Left ventricle myocardium inferior (tissue), 1 donor: ENCODE measurements around the gene UBAC1. TPM values are rescaled to one million over a fixed set of nuclear protein-coding genes. Genes with fewer than 3 reads are reported as not detected.

Experiments used
- DNase-seq: peaks from one replicate; pipeline ENCODE4 v3.0.0-alpha.2; 2020
- H3K27ac ChIP-seq: fragments of 200-600 bp; replicated peaks from 2 replicates; pipeline ENCODE4 v1.8.0; 2021
- H3K27me3 ChIP-seq: fragments of 200-600 bp; 2 replicates; pipeline ENCODE4 v1.8.0; 2021; ENCODE audit warnings: low read depth
- H3K36me3 ChIP-seq: fragments of 200-600 bp; 2 replicates; pipeline ENCODE4 v1.8.0; 2021
- H3K4me1 ChIP-seq: fragments of 200-600 bp; 2 replicates; pipeline ENCODE4 v1.8.0; 2021
- H3K4me3 ChIP-seq: fragments of 200-600 bp; 2 replicates; pipeline ENCODE4 v1.8.0; 2021; ENCODE audit warnings: mild to moderate bottlenecking, moderate library complexity
- H3K9me3 ChIP-seq: fragments of 200-600 bp; replicated peaks from 2 replicates; pipeline ENCODE4 v1.8.0; 2021
- CTCF ChIP-seq: fragments of 200-600 bp; IDR thresholded peaks from 2 replicates; pipeline ENCODE4 v1.8.0; 2021; ENCODE audit warnings: antibody characterized with exemption, mild to moderate bottlenecking, borderline replicate concordance
- intact Hi-C: fragments of 100-400 bp; cut with micrococcal nuclease; formaldehyde crosslinking; loops from one replicate; pipeline ENCODE4 v1.11.0; 2022
- total RNA-seq: library from RNA; stranded (reverse); fragmentation: NEBNext Ultra II Directional; extraction: Animal tissue kit (Norgen Biotek cat#: 25700); gene quantifications from one replicate; pipeline ENCODE4 v1.2.1, GENCODE V29; 2021
- donor health status: DM: no; HTN: yes; CAD: no; lungs with severe emphysema.

UBAC1 gene
- total RNA-seq, 1 donor from 2014 or later = 108 TPM

- intact Hi-C loops = no loop called here
- no peaks in the 10 kb centered on the region for H3K9me3 ChIP-seq
- no peak overlapping the region for H3K27ac ChIP-seq
- no peak for TF ChIP-seq CTCF
- H3K4me1 ChIP-seq = peaks cover 90% of the 10 kb centered on the region
- no peak overlapping the region for H3K4me3 ChIP-seq
- DNase-seq = no peak
- no peaks in the 10 kb centered on the region for H3K36me3 ChIP-seq
- no peaks in the 10 kb centered on the region for H3K27me3 ChIP-seq
Measured at GRCh38 chr9:135889564-135890189, 71.5 kb downstream of the UBAC1 start.

- Histone ChIP-seq H3K4me1 (peaks cover 96% of the 10 kb centered on the region), H3K27me3 (no peaks in the 10 kb centered on the region), H3K27ac (no peak overlapping the region), H3K9me3 (no peaks in the 10 kb centered on the region), H3K36me3 (no peaks in the 10 kb centered on the region), H3K4me3 (no peak overlapping the region)
- no peak for DNase-seq
- no peak for TF ChIP-seq CTCF
- intact Hi-C loops = no loop called here
Measured at GRCh38 chr9:135888766-135889394, 72.3 kb downstream of the UBAC1 start.

- intact Hi-C loops = no loop called here
Measured at GRCh38 chr9:135888126-135888765, 72.9 kb downstream of the UBAC1 start.

GRCh38 chr9:135887585-135888050 is 73.6 kb downstream of the UBAC1 start:
- peaks cover 84% of the 10 kb centered on the region for H3K4me1 ChIP-seq
- no peak for TF ChIP-seq CTCF
- peak overlapping the region; percentile 56 for H3K27ac ChIP-seq
- no peaks in the 10 kb centered on the region for H3K27me3 ChIP-seq
- H3K36me3 ChIP-seq = peaks cover 2% of the 10 kb centered on the region
- intact Hi-C loops = no loop called here
- peak overlapping the region; percentile 37 for H3K4me3 ChIP-seq
- DNase-seq = no peak
- no peaks in the 10 kb centered on the region for H3K9me3 ChIP-seq

More at GRCh38 chr9:135888126-135888765, 72.9 kb downstream of the UBAC1 start:
- no peak for DNase-seq
- Histone ChIP-seq H3K9me3 (no peaks in the 10 kb centered on the region), H3K4me3 (peak overlapping the region; percentile 37), H3K27ac (peak overlapping the region; percentile 56), H3K4me1 (peaks cover 90% of the 10 kb centered on the region), H3K36me3 (no peaks in the 10 kb centered on the region), H3K27me3 (no peaks in the 10 kb centered on the region)
- TF ChIP-seq CTCF = no peak

- Histone ChIP-seq H3K4me1 (peaks cover 80% of the 10 kb centered on the region), H3K27ac (peak overlapping the region; percentile 56), H3K9me3 (no peaks in the 10 kb centered on the region), H3K4me3 (peak overlapping the region; percentile 37), H3K27me3 (no peaks in the 10 kb centered on the region), H3K36me3 (peaks cover 3% of the 10 kb centered on the region)
- no peak for TF ChIP-seq CTCF
- intact Hi-C loops = no loop called here
- DNase-seq = peak; percentile 49
Measured at GRCh38 chr9:135887021-135887507, 74.1 kb downstream of the UBAC1 start.
